Mesenchymal stem cell (in vitro differentiated cells and primary cell): ENCODE results near the gene GRM2. TPM values are rescaled to one million over a fixed set of nuclear protein-coding genes. Genes with fewer than 3 reads are reported as not detected.

Source experiments
- DNase-seq: peaks from one replicate; pipeline ENCODE4 v3.0.0-alpha.2; 2013
- H2AFZ ChIP-seq: one replicate; pipeline ENCODE4 v1.6.1; 2013; ENCODE audit warnings: low read depth, mild to moderate bottlenecking, control low read depth, inconsistent platforms, low read length, moderate library complexity
- H2AK5ac ChIP-seq: 2 replicates; pipeline ENCODE4 v1.6.1; 2013; ENCODE audit warnings: low read length, moderate library complexity, mild to moderate bottlenecking, inconsistent platforms; ENCODE audit not compliant: severe bottlenecking
- H2BK120ac ChIP-seq: one replicate; pipeline ENCODE4 v1.6.1; 2013; ENCODE audit warnings: low read depth, mild to moderate bottlenecking, inconsistent platforms, low read length, moderate library complexity
- H2BK12ac ChIP-seq, 2 experiments: one replicate each; pipeline ENCODE4 v1.6.1; 2013; ENCODE audit warnings: inconsistent platforms in 2 of 2, low read length in 2 of 2, mild to moderate bottlenecking in 2 of 2, moderate library complexity in 2 of 2, control low read depth in 1 of 2
- H2BK15ac ChIP-seq: one replicate; pipeline ENCODE4 v1.6.1; 2013; ENCODE audit warnings: mild to moderate bottlenecking, low read depth, inconsistent platforms; ENCODE audit not compliant: poor library complexity, severe bottlenecking
- H2BK5ac ChIP-seq: 2 replicates; pipeline ENCODE4 v1.6.1; 2013; ENCODE audit warnings: low read depth, mild to moderate bottlenecking, low read length, control low read depth, inconsistent platforms; ENCODE audit not compliant: poor library complexity, severe bottlenecking
- H3K14ac ChIP-seq, 2 experiments: one replicate each; pipeline ENCODE4 v1.6.1; 2013; ENCODE audit warnings: inconsistent platforms in 2 of 2, low read length in 2 of 2, control low read depth in 1 of 2, mild to moderate bottlenecking in 1 of 2, moderate library complexity in 1 of 2
- H3K18ac ChIP-seq, 2 experiments: one replicate each; pipeline ENCODE4 v1.6.1; 2013; ENCODE audit warnings: inconsistent platforms in 2 of 2, low read length in 2 of 2, control low read depth in 1 of 2, low read depth in 1 of 2, mild to moderate bottlenecking in 1 of 2
- H3K23ac ChIP-seq, 2 experiments: one replicate each; pipeline ENCODE4 v1.6.1; 2013; ENCODE audit warnings: inconsistent platforms in 2 of 2, low read length in 2 of 2, mild to moderate bottlenecking in 2 of 2, moderate library complexity in 2 of 2, control low read depth in 1 of 2
- H3K27ac ChIP-seq: 2 replicates; pipeline ENCODE4 v1.5.1; 2013; ENCODE audit warnings: mild to moderate bottlenecking, moderate library complexity, low read length, control low read depth, inconsistent platforms; ENCODE audit not compliant: poor library complexity, severe bottlenecking
- H3K27me3 ChIP-seq, 2 experiments: 2 replicates each; pipeline versions ENCODE4 v1.6.1 to v1.7.0; 2013; ENCODE audit warnings: low read length in 2 of 2, mild to moderate bottlenecking in 2 of 2, moderate library complexity in 2 of 2, control low read depth in 1 of 2, inconsistent platforms in 1 of 2; ENCODE audit not compliant: control insufficient read depth in 1 of 2, insufficient read depth in 1 of 2
- H3K36me3 ChIP-seq, 2 experiments: 2 replicates each; pipeline versions ENCODE4 v1.6.1 to v1.7.0; 2013; ENCODE audit warnings: low read length in 2 of 2, control low read depth in 1 of 2, inconsistent platforms in 1 of 2, low read depth in 1 of 2, mild to moderate bottlenecking in 1 of 2; ENCODE audit not compliant: insufficient read depth in 2 of 2, control insufficient read depth in 1 of 2
- H3K4ac ChIP-seq, 2 experiments: one replicate each; pipeline ENCODE4 v1.6.1; 2013; ENCODE audit warnings: inconsistent platforms in 2 of 2, low read length in 2 of 2, mild to moderate bottlenecking in 2 of 2, moderate library complexity in 2 of 2, control low read depth in 1 of 2, low read depth in 1 of 2
- H3K4me1 ChIP-seq: 2 replicates; pipeline ENCODE4 v1.6.1; 2013; ENCODE audit warnings: low read depth, low read length, control low read depth; ENCODE audit not compliant: control insufficient read depth, insufficient read depth
- H3K4me2 ChIP-seq: 2 replicates; pipeline ENCODE4 v1.6.1; 2013; ENCODE audit warnings: low read length, mild to moderate bottlenecking, inconsistent platforms; ENCODE audit not compliant: poor library complexity, severe bottlenecking
- H3K4me3 ChIP-seq, 2 experiments: 2 replicates each; pipeline versions ENCODE4 v1.5.1 to v1.7.0; 2013; ENCODE audit warnings: low read length in 2 of 2, mild to moderate bottlenecking in 2 of 2, control low read depth in 1 of 2, low read depth in 1 of 2; ENCODE audit not compliant: insufficient read depth in 1 of 2
- H3K79me1 ChIP-seq: replicated peaks from 2 replicates; pipeline ENCODE4 v1.6.1; 2013; ENCODE audit warnings: mild to moderate bottlenecking, control low read depth, low read length, inconsistent platforms; ENCODE audit not compliant: poor library complexity, severe bottlenecking
- H3K9ac ChIP-seq: 2 replicates; pipeline ENCODE4 v1.7.0; 2013; ENCODE audit warnings: mild to moderate bottlenecking, low read length, moderate library complexity
- H3K9me3 ChIP-seq: 2 replicates; pipeline ENCODE4 v1.7.0; 2013; ENCODE audit warnings: mild to moderate bottlenecking, low read length; ENCODE audit not compliant: control insufficient read depth
- H4K8ac ChIP-seq: one replicate; pipeline ENCODE4 v1.6.1; 2013; ENCODE audit warnings: inconsistent platforms, mild to moderate bottlenecking, low read length, moderate library complexity
- H4K91ac ChIP-seq: one replicate; pipeline ENCODE4 v1.6.1; 2013; ENCODE audit warnings: mild to moderate bottlenecking, low read length, inconsistent platforms
- whole genome bisulfite sequencing: methylation state at CpG from one replicate; pipeline ENCODE4 v1.1.7; 2013; ENCODE audit warnings: mixed read lengths; 5-methylcytosine and 5-hydroxymethylcytosine counted together
- polyA plus RNA-seq, 2 experiments: library from polyadenylated mRNA; stranded (reverse); fragments of 200-250 nt; gene quantifications; one replicate each; pipeline ENCODE4 v1.2.3, GENCODE V29; 2013

Gene GRM2
- polyA plus RNA-seq (2013, experiment 1 of 2): 0.01 TPM
- 0.04 TPM for polyA plus RNA-seq (2013, experiment 2 of 2)

GRCh38 chr3:51706788-51707731, at the start of gene GRM2:
Gene GRM2, plus strand, starts transcription at chr3:51707068. Its CDS starts 1,916 bp downstream, at chr3:51708984.
- Histone ChIP-seq H2BK15ac (no peak within 1 kb of the TSS), H3K23ac (no peak within 1 kb of the TSS), H2BK120ac (no peak within 1 kb of the TSS), H4K91ac (no peak within 1 kb of the TSS), H4K8ac (no peak within 1 kb of the TSS), H2BK5ac (no peak within 1 kb of the TSS), H3K27me3 (peaks cover 19 to 21% of the 10 kb centered on the region in 2 experiments), H3K4ac (no peak within 1 kb of the TSS), H3K4me3 (peak within 1 kb of the TSS; percentile 38 to 66), H2AK5ac (no peak within 1 kb of the TSS), H3K18ac (no peak within 1 kb of the TSS), H3K9me3 (no peaks in the 10 kb centered on the region), H3K27ac (no peak within 1 kb of the TSS), H3K79me1 (no peaks in the 10 kb centered on the region), H3K36me3 (peaks cover 29 to 37% of the 10 kb centered on the region in 2 experiments), H2AFZ (peak within 1 kb of the TSS; percentile 37), H3K4me1 (peaks cover 8% of the 10 kb centered on the region), H2BK12ac (no peak within 1 kb of the TSS), H3K4me2 (peak within 1 kb of the TSS; percentile 80), H3K9ac (peak within 1 kb of the TSS; percentile 16), H3K14ac (peak within 1 kb of the TSS in 1 of 2 experiments; percentile 75)
- DNase-seq: peak; percentile 87
- 4% methylated on average over 43 of the region's 69 CpGs for WGBS

GRCh38 chr3:51657234-51657633, 49.6 kb upstream of the GRM2 start:
- H2BK12ac ChIP-seq: no peak overlapping the region
- H3K36me3 ChIP-seq: peaks cover 28 to 61% of the 10 kb centered on the region in 2 experiments
- H2BK15ac ChIP-seq: no peak overlapping the region
- H4K8ac ChIP-seq: no peak overlapping the region
- no peak for DNase-seq
- 100% methylated on average over 2 of the region's 3 CpGs for WGBS
- H3K4me2 ChIP-seq: no peak overlapping the region
- H3K18ac ChIP-seq: no peak overlapping the region
- no peaks in the 10 kb centered on the region for H3K9me3 ChIP-seq
- H3K79me1 ChIP-seq: no peaks in the 10 kb centered on the region
- no peak overlapping the region for H4K91ac ChIP-seq
- H3K4me1 ChIP-seq: no peaks in the 10 kb centered on the region
- no peak overlapping the region for H3K23ac ChIP-seq
- no peak overlapping the region for H2BK5ac ChIP-seq
- H2AK5ac ChIP-seq: no peak overlapping the region
- H3K27me3 ChIP-seq: no peaks in the 10 kb centered on the region
- no peak overlapping the region for H2BK120ac ChIP-seq
- H3K9ac ChIP-seq: no peak overlapping the region
- H3K4ac ChIP-seq: no peak overlapping the region
- no peak overlapping the region for H3K4me3 ChIP-seq
- H3K27ac ChIP-seq: no peak overlapping the region
- no peak overlapping the region for H3K14ac ChIP-seq
- H2AFZ ChIP-seq: no peak overlapping the region

GRCh38 chr3:51659942-51660341, 46.9 kb upstream of the GRM2 start:
- Histone ChIP-seq H3K18ac (no peak overlapping the region), H2BK12ac (no peak overlapping the region), H2BK5ac (no peak overlapping the region), H3K79me1 (peaks cover 2% of the 10 kb centered on the region), H2AFZ (no peak overlapping the region), H2BK15ac (no peak overlapping the region), H3K4me2 (no peak overlapping the region), H2BK120ac (no peak overlapping the region), H3K14ac (no peak overlapping the region), H3K27me3 (no peaks in the 10 kb centered on the region), H4K91ac (no peak overlapping the region), H3K4ac (no peak overlapping the region), H3K23ac (no peak overlapping the region), H3K27ac (no peak overlapping the region), H3K9ac (no peak overlapping the region), H3K9me3 (no peaks in the 10 kb centered on the region), H3K36me3 (peaks cover 48 to 81% of the 10 kb centered on the region in 2 experiments), H3K4me3 (no peak overlapping the region), H3K4me1 (no peaks in the 10 kb centered on the region), H4K8ac (no peak overlapping the region), H2AK5ac (no peak overlapping the region)
- DNase-seq: no peak
- 99% methylated on average over 9 of the region's 9 CpGs for WGBS

GRCh38 chr3:51662456-51662855, 44.4 kb upstream of the GRM2 start:
- H3K9ac ChIP-seq: no peak overlapping the region
- H2BK12ac ChIP-seq: no peak overlapping the region
- no peak overlapping the region for H3K4me3 ChIP-seq
- H2BK15ac ChIP-seq: no peak overlapping the region
- no peak overlapping the region for H3K4ac ChIP-seq
- no peak overlapping the region for H2BK5ac ChIP-seq
- no peak overlapping the region for H3K18ac ChIP-seq
- H3K27me3 ChIP-seq: no peaks in the 10 kb centered on the region
- H3K36me3 ChIP-seq: peaks cover 48 to 71% of the 10 kb centered on the region in 2 experiments
- no peak overlapping the region for H3K14ac ChIP-seq
- H2AFZ ChIP-seq: no peak overlapping the region
- no peak overlapping the region for H3K23ac ChIP-seq
- H3K27ac ChIP-seq: no peak overlapping the region
- H2BK120ac ChIP-seq: no peak overlapping the region
- no peaks in the 10 kb centered on the region for H3K4me1 ChIP-seq
- WGBS: 93% methylated on average over 14 of the region's 14 CpGs
- H3K79me1 ChIP-seq: peaks cover 3% of the 10 kb centered on the region
- no peak for DNase-seq
- H4K91ac ChIP-seq: no peak overlapping the region
- no peak overlapping the region for H2AK5ac ChIP-seq
- no peaks in the 10 kb centered on the region for H3K9me3 ChIP-seq
- H4K8ac ChIP-seq: no peak overlapping the region
- no peak overlapping the region for H3K4me2 ChIP-seq
